Muscle layer of colon (tissue), 2 donors: ENCODE measurements around the gene GRK7.

Source experiments
- H3K27ac ChIP-seq: one replicate; pipeline ENCODE4 v1.7.0; 2013; ENCODE audit warnings: low read depth, mild to moderate bottlenecking, low read length, moderate library complexity
- H3K27me3 ChIP-seq, 2 donors: one replicate each; pipeline ENCODE4 v1.7.0; 2013; ENCODE audit warnings: low read length in 2 of 2, mild to moderate bottlenecking in 2 of 2; ENCODE audit not compliant: insufficient read depth in 2 of 2, control insufficient read depth in 1 of 2
- H3K36me3 ChIP-seq: one replicate; pipeline ENCODE4 v1.7.0; 2013; ENCODE audit warnings: mild to moderate bottlenecking, low read length; ENCODE audit not compliant: insufficient read depth
- H3K4me1 ChIP-seq: one replicate; pipeline ENCODE4 v1.7.0; 2013; ENCODE audit warnings: mild to moderate bottlenecking, low read length; ENCODE audit not compliant: insufficient read depth
- H3K4me3 ChIP-seq, 2 donors: one replicate each; pipeline ENCODE4 v1.7.0; 2013; ENCODE audit warnings: low read length in 2 of 2, low read depth in 1 of 2, mild to moderate bottlenecking in 1 of 2, moderate library complexity in 1 of 2
- H3K9ac ChIP-seq: one replicate; pipeline ENCODE4 v1.7.0; 2013; ENCODE audit warnings: low read length
- H3K9me3 ChIP-seq: one replicate; pipeline ENCODE4 v1.7.0; 2013; ENCODE audit warnings: mild to moderate bottlenecking, low read length
- donor health status: abdominal sarcoma.
- donor health status: Adenocarcinoma of cecum.

GRK7 gene

DNA sequence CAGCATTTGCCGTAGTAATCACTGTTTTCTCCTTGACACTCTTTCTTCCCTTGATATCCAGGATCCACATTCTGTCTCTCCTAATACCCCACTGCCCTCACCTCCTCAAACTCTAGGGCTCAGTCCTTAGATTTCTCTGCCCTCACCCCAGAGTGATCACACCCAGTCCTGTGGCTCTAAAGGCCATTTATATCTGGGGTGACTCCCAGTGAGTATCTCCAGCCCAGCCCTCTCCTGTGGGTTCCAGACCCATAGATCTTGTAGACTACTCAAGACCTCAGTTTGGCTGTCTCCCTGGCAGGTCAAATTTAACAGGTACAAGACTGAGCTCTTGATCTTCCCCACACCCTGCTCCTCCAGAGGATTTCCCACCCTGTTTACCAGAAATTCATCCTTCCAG, 1.3 kb downstream of the GRK7 start:
- Histone ChIP-seq H3K9me3 (no peaks in the 10 kb centered on the region), H3K27ac (no peak overlapping the region), H3K4me3 (no peak overlapping the region)

DNA sequence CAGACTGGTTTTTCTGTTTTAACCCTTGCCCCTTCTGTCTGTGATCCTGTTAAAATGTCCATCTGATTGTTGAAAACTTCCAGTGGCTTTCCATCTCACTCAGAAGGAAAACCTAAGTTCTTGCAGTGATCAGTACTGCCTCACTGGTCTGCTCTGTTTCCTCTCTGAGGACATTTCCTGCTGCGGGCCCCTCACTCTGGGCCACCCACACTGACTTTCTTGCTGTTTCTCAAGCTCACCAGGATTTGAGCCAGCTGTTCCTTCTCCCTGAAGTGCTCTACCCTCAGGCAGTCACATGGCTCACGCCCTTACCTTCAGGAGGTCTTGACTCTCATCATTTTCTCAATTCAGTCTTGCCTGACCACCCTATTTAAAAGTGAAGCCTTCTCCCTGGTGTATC, 1.8 kb downstream of the GRK7 start:
- Histone ChIP-seq H3K4me1 (no peaks in the 10 kb centered on the region), H3K36me3 (no peaks in the 10 kb centered on the region), H3K27ac (no peak overlapping the region), H3K9ac (no peak overlapping the region), H3K27me3 (no peaks in the 10 kb centered on the region), H3K9me3 (no peaks in the 10 kb centered on the region), H3K4me3 (no peak overlapping the region)

More for the DNA sequence above, 1.3 kb downstream of the GRK7 start:
- H3K4me1 ChIP-seq: no peaks in the 10 kb centered on the region
- no peaks in the 10 kb centered on the region for H3K27me3 ChIP-seq
- no peak overlapping the region for H3K9ac ChIP-seq
- no peaks in the 10 kb centered on the region for H3K36me3 ChIP-seq

DNA sequence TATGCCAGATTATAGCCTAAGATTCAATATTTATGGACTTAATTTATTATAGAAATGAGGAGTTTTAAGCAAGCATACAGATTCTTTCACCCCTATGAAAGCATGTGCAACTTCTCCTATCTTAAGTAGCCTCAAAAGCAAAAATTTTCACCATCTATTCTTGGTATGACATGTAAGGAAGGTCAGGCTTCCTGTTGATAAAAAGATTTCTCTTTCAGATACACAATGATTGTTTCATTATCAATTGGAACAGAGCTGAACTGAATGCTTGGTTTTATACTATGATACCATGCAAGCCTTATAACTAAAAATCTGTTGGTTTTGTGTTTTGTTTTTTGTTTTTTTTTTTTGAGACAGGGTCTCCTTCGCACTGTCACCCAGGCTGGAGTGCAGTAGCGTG, 3.9 kb downstream of the GRK7 start:
- Histone ChIP-seq H3K9me3 (no peaks in the 10 kb centered on the region), H3K9ac (no peak overlapping the region), H3K36me3 (no peaks in the 10 kb centered on the region), H3K27ac (no peak overlapping the region), H3K4me1 (no peaks in the 10 kb centered on the region), H3K4me3 (no peak overlapping the region), H3K27me3 (no peaks in the 10 kb centered on the region)

DNA sequence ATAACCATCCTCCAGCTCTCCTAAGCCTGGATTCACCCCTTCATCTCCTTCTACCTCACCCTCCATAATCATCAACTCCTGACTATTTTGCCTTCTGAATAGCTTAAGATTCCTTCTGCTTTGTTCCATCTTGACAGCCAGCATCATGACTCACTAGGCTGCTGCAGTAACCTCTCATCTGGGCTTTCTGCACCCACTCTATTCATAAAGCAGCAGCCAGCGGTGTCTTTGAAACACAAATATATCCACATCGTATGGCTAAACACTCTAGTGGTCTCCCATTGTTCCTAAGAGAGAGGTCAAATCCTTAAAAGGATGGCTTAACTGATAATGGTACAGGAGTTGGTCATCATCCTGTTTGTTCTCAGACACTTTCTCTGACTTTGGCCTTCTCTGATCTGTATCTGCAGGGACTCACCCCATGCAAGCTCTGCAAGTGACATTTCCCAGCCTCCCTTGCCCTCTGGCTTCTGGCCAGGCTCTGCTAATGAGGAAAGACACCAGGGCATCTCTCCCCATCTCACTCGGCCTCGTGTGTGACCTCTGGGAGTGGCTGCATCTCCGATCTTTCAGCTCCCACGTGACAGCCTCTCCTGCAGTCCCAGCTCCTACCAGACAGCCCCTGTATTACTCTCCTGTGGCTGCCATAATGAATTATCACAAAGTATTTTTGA, 6.2 kb downstream of the GRK7 start:
- no peak overlapping the region for H3K4me3 ChIP-seq
- H3K27me3 ChIP-seq: no peaks in the 10 kb centered on the region
- no peak overlapping the region for H3K27ac ChIP-seq
- H3K36me3 ChIP-seq: no peaks in the 10 kb centered on the region
- no peaks in the 10 kb centered on the region for H3K4me1 ChIP-seq
- no peak overlapping the region for H3K9ac ChIP-seq
- H3K9me3 ChIP-seq: no peaks in the 10 kb centered on the region

DNA sequence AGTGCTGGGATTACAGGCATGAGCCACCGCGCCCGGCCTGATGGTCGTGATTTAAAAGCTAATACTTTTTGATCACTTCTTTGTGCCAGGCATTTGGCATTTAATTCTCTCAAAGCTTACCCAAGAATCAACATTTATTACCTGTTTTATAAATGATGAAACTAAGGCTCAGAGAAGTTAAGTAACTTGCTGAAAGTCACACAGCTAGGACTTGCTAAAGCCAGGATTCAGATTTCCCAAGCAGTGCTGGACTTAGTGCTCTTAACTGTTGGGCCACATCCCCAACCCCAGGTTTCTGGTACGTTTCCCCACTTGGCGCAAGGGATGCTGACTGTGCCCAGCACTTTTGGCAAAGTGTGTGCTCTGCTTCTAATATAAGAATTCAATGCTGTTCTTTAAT, 10.5 kb downstream of the GRK7 start:
- Histone ChIP-seq H3K4me3 (no peak overlapping the region), H3K9me3 (no peaks in the 10 kb centered on the region), H3K36me3 (no peaks in the 10 kb centered on the region), H3K9ac (no peak overlapping the region), H3K27me3 (no peaks in the 10 kb centered on the region), H3K4me1 (no peaks in the 10 kb centered on the region), H3K27ac (no peak overlapping the region)

DNA sequence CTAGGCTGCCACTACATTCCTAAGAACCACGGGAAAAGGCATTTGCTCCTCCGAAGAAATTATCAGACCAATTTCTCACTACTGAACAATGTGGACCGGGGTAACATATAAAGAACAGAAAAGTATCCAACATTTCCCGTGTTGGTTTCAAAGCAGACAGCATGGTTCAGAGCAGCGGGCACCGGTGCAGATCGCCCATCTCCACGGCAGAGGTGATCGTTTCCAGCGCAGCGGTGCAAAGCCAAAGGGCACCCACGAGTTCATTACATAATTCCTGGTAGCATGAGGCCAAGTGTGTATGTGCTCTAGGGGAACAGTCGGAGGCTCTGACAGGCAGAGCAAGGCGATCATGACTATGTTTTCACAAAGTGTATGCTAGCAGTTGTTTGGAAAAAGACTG, 13.2 kb downstream of the GRK7 start:
- H3K27ac ChIP-seq: no peak overlapping the region
- H3K36me3 ChIP-seq: no peaks in the 10 kb centered on the region
- H3K9ac ChIP-seq: no peak overlapping the region
- H3K4me1 ChIP-seq: no peaks in the 10 kb centered on the region
- no peaks in the 10 kb centered on the region for H3K9me3 ChIP-seq
- H3K4me3 ChIP-seq: no peak overlapping the region
- H3K27me3 ChIP-seq: no peaks in the 10 kb centered on the region

DNA sequence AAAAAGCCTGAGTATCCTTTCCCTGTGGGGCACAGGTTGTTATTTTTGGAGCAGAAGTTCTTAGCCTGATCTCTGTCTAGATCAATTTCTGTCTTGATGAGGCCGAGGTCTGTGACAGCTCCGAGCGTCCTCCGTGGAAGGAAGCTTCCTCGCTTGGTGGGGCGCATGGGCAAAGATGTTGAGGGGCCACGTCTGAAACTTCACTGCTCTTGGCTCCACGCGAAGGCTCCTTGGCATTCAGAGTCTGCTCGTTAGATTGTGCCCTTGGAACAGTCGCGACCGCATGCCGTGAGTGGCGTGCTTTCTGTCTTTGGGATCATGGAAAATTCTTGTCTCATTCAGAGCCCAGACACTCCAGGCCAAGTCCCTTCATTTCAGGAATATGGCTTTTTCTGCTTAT, 13.7 kb downstream of the GRK7 start:
- H3K9ac ChIP-seq: no peak overlapping the region
- no peak overlapping the region for H3K4me3 ChIP-seq

DNA sequence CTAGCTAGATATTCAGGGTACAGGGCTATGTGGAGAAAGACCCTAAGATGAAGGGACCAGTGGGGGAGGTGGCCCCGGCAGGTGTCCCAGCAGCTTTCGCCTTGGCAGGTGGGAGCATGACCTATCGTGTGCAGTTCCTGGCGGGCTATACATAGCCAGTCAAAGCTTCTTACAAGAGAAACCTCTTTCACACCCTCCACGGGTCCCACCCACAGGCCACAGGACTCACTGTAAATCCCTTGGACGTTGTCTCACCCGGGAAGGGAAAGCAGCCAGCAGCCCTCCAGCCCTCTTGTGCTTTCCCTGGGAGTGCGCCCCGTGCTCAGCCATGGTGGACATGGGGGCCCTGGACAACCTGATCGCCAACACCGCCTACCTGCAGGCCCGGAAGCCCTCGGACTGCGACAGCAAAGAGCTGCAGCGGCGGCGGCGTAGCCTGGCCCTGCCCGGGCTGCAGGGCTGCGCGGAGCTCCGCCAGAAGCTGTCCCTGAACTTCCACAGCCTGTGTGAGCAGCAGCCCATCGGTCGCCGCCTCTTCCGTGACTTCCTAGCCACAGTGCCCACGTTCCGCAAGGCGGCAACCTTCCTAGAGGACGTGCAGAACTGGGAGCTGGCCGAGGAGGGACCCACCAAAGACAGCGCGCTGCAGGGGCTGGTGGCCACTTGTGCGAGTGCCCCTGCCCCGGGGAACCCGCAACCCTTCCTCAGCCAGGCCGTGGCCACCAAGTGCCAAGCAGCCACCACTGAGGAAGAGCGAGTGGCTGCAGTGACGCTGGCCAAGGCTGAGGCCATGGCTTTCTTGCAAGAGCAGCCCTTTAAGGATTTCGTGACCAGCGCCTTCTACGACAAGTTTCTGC, 15.0 kb downstream of the GRK7 start:
- Histone ChIP-seq H3K4me3 (no peak overlapping the region), H3K27me3 (no peaks in the 10 kb centered on the region), H3K36me3 (no peaks in the 10 kb centered on the region), H3K4me1 (no peaks in the 10 kb centered on the region), H3K9me3 (no peaks in the 10 kb centered on the region), H3K27ac (no peak overlapping the region), H3K9ac (no peak overlapping the region)

More for the DNA sequence above, 13.7 kb downstream of the GRK7 start:
- H3K4me1 ChIP-seq: no peaks in the 10 kb centered on the region
- H3K27me3 ChIP-seq: no peaks in the 10 kb centered on the region
- H3K27ac ChIP-seq: no peak overlapping the region
- no peaks in the 10 kb centered on the region for H3K9me3 ChIP-seq
- H3K36me3 ChIP-seq: no peaks in the 10 kb centered on the region

DNA sequence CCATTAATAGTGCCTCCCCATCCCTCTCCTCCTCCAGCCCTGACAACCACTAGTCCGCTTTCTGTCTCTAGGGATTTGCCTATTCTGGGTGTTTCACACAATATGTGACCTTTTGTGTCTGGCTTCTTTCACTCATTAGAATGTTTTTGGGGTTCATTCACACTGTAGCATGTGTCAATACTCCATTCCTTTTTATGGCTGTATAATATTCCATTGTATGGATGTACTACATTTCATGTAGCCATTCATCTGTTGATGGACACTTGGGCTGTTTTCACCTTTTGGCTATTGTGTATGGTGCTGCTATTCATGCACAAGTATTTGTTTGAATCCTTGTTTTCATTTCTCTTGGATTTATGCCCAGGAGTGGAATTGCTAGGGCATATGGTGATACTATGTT, 16.5 kb downstream of the GRK7 start:
- Histone ChIP-seq H3K36me3 (no peaks in the 10 kb centered on the region), H3K9ac (no peak overlapping the region), H3K4me1 (no peaks in the 10 kb centered on the region), H3K4me3 (no peak overlapping the region), H3K27me3 (no peaks in the 10 kb centered on the region), H3K9me3 (no peaks in the 10 kb centered on the region), H3K27ac (no peak overlapping the region)

DNA sequence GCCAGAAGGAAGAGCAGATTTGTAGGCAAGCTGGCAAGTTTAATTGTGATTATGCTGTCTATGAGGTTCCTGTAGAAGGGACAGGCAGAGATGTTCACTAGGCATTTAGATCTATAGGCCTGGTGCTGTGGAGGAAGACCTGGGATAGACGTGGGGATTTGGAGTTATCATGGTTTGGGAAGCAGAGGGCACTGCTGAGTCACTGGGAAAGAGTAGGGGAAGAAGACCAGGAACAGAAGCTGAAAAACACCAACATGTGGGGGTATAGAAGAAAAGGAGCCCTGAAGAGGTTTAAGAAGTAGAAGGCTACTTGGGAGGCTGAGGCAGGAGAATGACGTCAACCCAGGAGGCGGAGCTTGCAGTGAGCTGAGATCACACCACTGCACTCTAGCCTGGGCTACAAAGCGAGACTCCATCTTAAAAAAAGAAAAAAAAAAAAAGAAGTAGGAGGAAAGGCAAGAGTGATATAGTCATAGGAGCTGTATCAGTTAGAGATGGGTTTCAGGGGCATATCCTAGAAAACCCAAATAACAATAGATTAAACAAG, 19.3 kb downstream of the GRK7 start:
- H3K27me3 ChIP-seq: no peaks in the 10 kb centered on the region
- no peak overlapping the region for H3K4me3 ChIP-seq
- H3K9ac ChIP-seq: no peak overlapping the region
- no peaks in the 10 kb centered on the region for H3K36me3 ChIP-seq
- no peaks in the 10 kb centered on the region for H3K4me1 ChIP-seq
- H3K9me3 ChIP-seq: no peaks in the 10 kb centered on the region
- H3K27ac ChIP-seq: no peak overlapping the region

DNA sequence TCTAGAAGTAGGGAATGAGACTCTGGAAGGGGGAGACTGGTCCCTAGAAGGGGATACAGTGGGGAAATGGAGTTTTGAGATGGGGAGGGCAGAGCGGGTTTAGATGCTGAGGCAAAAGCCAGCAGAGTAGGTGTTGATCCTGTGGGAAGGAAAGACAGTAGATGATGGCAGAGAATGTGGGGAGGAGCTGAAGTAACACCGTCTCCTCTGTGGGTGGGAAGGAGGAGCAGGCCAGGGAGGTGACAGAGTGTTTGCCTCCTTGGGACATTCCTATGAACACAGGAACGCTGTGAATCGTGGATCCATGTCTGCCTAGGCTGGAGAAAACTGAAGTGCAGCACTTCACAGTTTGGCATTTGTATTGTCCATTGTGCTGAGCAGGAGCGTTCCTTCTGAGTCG, 20.4 kb downstream of the GRK7 start:
- H3K9me3 ChIP-seq: no peaks in the 10 kb centered on the region
- no peaks in the 10 kb centered on the region for H3K4me1 ChIP-seq
- H3K9ac ChIP-seq: no peak overlapping the region
- H3K4me3 ChIP-seq: no peak overlapping the region
- H3K27ac ChIP-seq: no peak overlapping the region
- no peaks in the 10 kb centered on the region for H3K27me3 ChIP-seq
- H3K36me3 ChIP-seq: no peaks in the 10 kb centered on the region
